GM23338 (cell line): ENCODE results near the gene KCTD21. TPM values are rescaled to one million over a fixed set of nuclear protein-coding genes. Genes with fewer than 3 reads are reported as not detected.

Experiments
- ATAC-seq: fragments of 200-7000 bp; cut with Tn5 transposase; 3 replicates; pipeline ENCODE4 v1.9.1; 2020
- DNase-seq: peaks from one replicate; pipeline ENCODE4 v3.0.0-alpha.2; 2015; ENCODE audit warnings: low spot score
- H2AFZ ChIP-seq: fragments of 200-600 bp; sonication (generic); 2 replicates; pipeline ENCODE4 v1.8.0; 2016; ENCODE audit warnings: antibody characterized with exemption, mild to moderate bottlenecking, moderate library complexity
- H3F3A ChIP-seq: fragments of 200-600 bp; sonication (generic); replicated peaks from 2 replicates; pipeline ENCODE4 v1.8.0; 2017; ENCODE audit warnings: antibody characterized with exemption, mixed run types, low read depth
- H3K27ac ChIP-seq: fragments of 200-600 bp; sonication (generic); 2 replicates; pipeline ENCODE4 v1.6.1; 2016; ENCODE audit warnings: low read depth
- H3K27me3 ChIP-seq: fragments of 200-600 bp; sonication (generic); 2 replicates; pipeline ENCODE4 v1.8.0; 2016; ENCODE audit warnings: mild to moderate bottlenecking, mixed run types, moderate library complexity; ENCODE audit not compliant: insufficient read depth
- H3K36me3 ChIP-seq: fragments of 200-600 bp; sonication (generic); 2 replicates; pipeline ENCODE4 v1.8.0; 2016; ENCODE audit warnings: mild to moderate bottlenecking; ENCODE audit not compliant: insufficient read depth
- H3K4me1 ChIP-seq: fragments of 200-600 bp; sonication (generic); 2 replicates; pipeline ENCODE4 v1.8.0; 2016; ENCODE audit warnings: mild to moderate bottlenecking, moderate library complexity; ENCODE audit not compliant: insufficient read depth
- H3K4me2 ChIP-seq: fragments of 200-600 bp; sonication (generic); 2 replicates; pipeline ENCODE4 v1.7.1; 2017; ENCODE audit warnings: mixed run types
- H3K4me3 ChIP-seq: fragments of 200-600 bp; sonication (generic); 2 replicates; pipeline ENCODE4 v1.6.1; 2016; ENCODE audit warnings: mixed run types
- H3K79me2 ChIP-seq: fragments of 200-600 bp; sonication (generic); replicated peaks from 2 replicates; pipeline ENCODE4 v1.8.0; 2017; ENCODE audit warnings: mild to moderate bottlenecking; ENCODE audit not compliant: insufficient read depth
- H3K9me2 ChIP-seq: fragments of 200-600 bp; sonication (generic); 2 replicates; pipeline ENCODE4 v1.8.0; 2017; ENCODE audit not compliant: insufficient read depth
- H4K20me1 ChIP-seq: fragments of 200-600 bp; sonication (generic); replicated peaks from 2 replicates; pipeline ENCODE4 v1.8.0; 2017; ENCODE audit warnings: mild to moderate bottlenecking; ENCODE audit not compliant: insufficient read depth
- H3K27ac Mint-ChIP-seq: 2 replicates; pipeline ENCODE4 v1.8.0; 2020; ENCODE audit warnings: inconsistent platforms, mild to moderate bottlenecking, moderate library complexity, mixed read lengths
- H3K27me3 Mint-ChIP-seq: 3 replicates; pipeline ENCODE4 v1.8.0; 2022; ENCODE audit warnings: low read depth, mild to moderate bottlenecking, moderate library complexity, mixed read lengths, inconsistent platforms; ENCODE audit not compliant: insufficient read depth, poor library complexity
- H3K36me3 Mint-ChIP-seq: 3 replicates; pipeline ENCODE4 v1.8.0; 2021; ENCODE audit warnings: low read depth, mild to moderate bottlenecking, inconsistent platforms, moderate library complexity, mixed read lengths
- H3K4me1 Mint-ChIP-seq: 3 replicates; pipeline ENCODE4 v1.8.0; 2020; ENCODE audit warnings: mild to moderate bottlenecking, inconsistent platforms, mixed read lengths
- H3K4me3 Mint-ChIP-seq: 3 replicates; pipeline ENCODE4 v1.8.0; 2021; ENCODE audit warnings: moderate library complexity, mild to moderate bottlenecking, inconsistent platforms, mixed read lengths
- H3K9me3 Mint-ChIP-seq: 3 replicates; pipeline ENCODE4 v1.8.0; 2020; ENCODE audit warnings: moderate library complexity, mild to moderate bottlenecking, inconsistent platforms, mixed read lengths
- CREB1 ChIP-seq: fragments of 250-450 bp; sonication (Bioruptor Pico); IDR thresholded peaks from 2 replicates; pipeline ENCODE4 v1.5.0; 2020; ENCODE audit warnings: low read depth, mild to moderate bottlenecking, moderate library complexity
- EZH2 ChIP-seq: fragments of 200-600 bp; sonication (generic); IDR thresholded peaks from one replicate; pipeline ENCODE4 v1.8.0; 2017; ENCODE audit warnings: antibody characterized with exemption, mild to moderate bottlenecking, low read depth; ENCODE audit not compliant: unreplicated experiment
- EZH2phosphoT487 ChIP-seq: fragments of 200-600 bp; sonication (generic); IDR thresholded peaks from one replicate; pipeline ENCODE4 v1.8.1; 2018; ENCODE audit warnings: antibody characterized with exemption; ENCODE audit not compliant: unreplicated experiment
- JUNB ChIP-seq: IDR thresholded peaks from one replicate; pipeline ENCODE4 v1.6.1; 2016; ENCODE audit warnings: antibody characterized with exemption; ENCODE audit not compliant: unreplicated experiment
- NANOG ChIP-seq: IDR thresholded peaks from 2 replicates; pipeline ENCODE4 v1.6.1; 2016; ENCODE audit warnings: antibody characterized with exemption, borderline replicate concordance
- POLR2AphosphoS5 ChIP-seq: IDR thresholded peaks from 2 replicates; pipeline ENCODE4 v1.6.1; 2016; ENCODE audit warnings: antibody characterized with exemption, low read depth
- STAT1 ChIP-seq: IDR thresholded peaks from one replicate; pipeline ENCODE4 v1.6.1; 2016; ENCODE audit warnings: antibody characterized with exemption; ENCODE audit not compliant: unreplicated experiment
- ZNF114 ChIP-seq: fragments of 250-450 bp; sonication (Bioruptor Pico); IDR thresholded peaks from 2 replicates; pipeline ENCODE4 v1.5.0; 2020; ENCODE audit warnings: mild to moderate bottlenecking, moderate library complexity
- ZNF331 ChIP-seq: fragments of 250-450 bp; sonication (Bioruptor Pico); IDR thresholded peaks from 2 replicates; pipeline ENCODE4 v1.5.0; 2020; ENCODE audit warnings: low read depth, mild to moderate bottlenecking, moderate library complexity
- polyA plus RNA-seq: library from polyadenylated mRNA; unstranded; fragments of >200 nt; fragmentation: Nextera tagmentation; extraction: Ambion mirVana; gene quantifications from 2 replicates; pipeline ENCODE4 v1.2.1, GENCODE V29; 2016
- total RNA-seq: library from RNA; depleted of rRNA; stranded (reverse); fragments of >200 nt; shearing (Covaris generic); gene quantifications from 2 replicates; pipeline ENCODE4 v1.2.3, GENCODE V29; 2014
- TF ChIP-seq, protein P1 (sequence below): IDR thresholded peaks from 2 replicates; pipeline ENCODE4 v1.6.1; 2016; ENCODE audit warnings: antibody characterized with exemption
- TF ChIP-seq, protein P2 (sequence below), 2 experiments: fragments of 200-600 bp in 1 of 2; sonication (generic) in 1 of 2; conservative IDR thresholded peaks; 2 replicates each; pipeline versions ENCODE4 v1.5.1 to v1.6.1; 2016 to 2017; ENCODE audit warnings: antibody characterized with exemption in 2 of 2, low read depth in 2 of 2, mild to moderate bottlenecking in 2 of 2, moderate library complexity in 1 of 2
- TF ChIP-seq, protein P3 (sequence below): IDR thresholded peaks from one replicate; pipeline ENCODE4 v1.6.1; 2018; ENCODE audit warnings: antibody characterized with exemption; ENCODE audit not compliant: unreplicated experiment
- TF ChIP-seq, protein P4 (sequence below): fragments of 250-450 bp; sonication (Bioruptor Pico); IDR thresholded peaks from 2 replicates; pipeline ENCODE4 v1.5.0; 2020; ENCODE audit warnings: mild to moderate bottlenecking, moderate library complexity

The KCTD21 gene
- total and polyA plus RNA-seq, 2 experiments from 2014 or later: 1.0 to 3.7 TPM

DNA sequence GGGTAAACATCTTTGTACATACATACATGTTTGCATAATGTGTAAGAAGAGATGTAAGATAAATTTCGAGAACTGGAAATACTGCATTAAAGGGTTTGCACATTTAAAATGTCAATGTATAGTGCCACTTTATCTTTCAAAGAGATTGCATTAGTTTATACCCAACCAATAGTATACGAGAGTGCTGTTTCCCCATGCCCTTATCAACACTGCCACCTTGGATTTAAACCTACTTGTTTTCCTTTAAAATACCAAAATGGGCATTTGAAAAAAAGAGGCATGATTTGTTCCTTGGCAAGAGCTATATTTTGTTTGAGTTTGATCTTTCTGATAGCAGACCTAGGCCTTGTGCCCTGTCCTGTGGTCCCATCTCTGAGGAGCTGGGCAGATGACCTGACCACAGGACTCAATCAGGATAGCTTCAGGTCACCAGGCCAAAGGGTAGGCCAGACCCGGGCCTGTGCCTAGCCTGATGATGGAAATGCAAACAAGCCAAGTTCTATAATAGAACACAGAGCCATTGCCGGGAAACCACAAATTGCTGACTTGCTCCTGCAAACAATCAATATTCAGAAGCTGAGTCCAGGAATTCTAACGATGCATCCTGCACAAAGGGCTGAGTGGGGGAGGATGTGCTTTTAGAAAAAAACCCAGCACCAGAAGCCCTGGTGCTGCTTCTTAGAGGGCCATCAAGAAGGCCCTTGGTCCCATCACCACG lies 32.1 kb downstream of the KCTD21 start:
- no peaks in the 10 kb centered on the region; the same call in 2 of the 3 replicates for H3K36me3 Mint-ChIP-seq
- no peaks in the 10 kb centered on the region for H3F3A ChIP-seq
- H3K4me2 ChIP-seq: no peak overlapping the region
- no peaks in the 10 kb centered on the region for H3K4me1 ChIP-seq
- ATAC-seq (no peak), DNase-seq (no peak)
- peaks cover 6% of the 10 kb centered on the region; the same call in 1 of the 3 replicates for H3K4me1 Mint-ChIP-seq
- no peaks in the 10 kb centered on the region for H4K20me1 ChIP-seq
- no peak overlapping the region for H2AFZ ChIP-seq
- TF ChIP-seq, protein P1, sequence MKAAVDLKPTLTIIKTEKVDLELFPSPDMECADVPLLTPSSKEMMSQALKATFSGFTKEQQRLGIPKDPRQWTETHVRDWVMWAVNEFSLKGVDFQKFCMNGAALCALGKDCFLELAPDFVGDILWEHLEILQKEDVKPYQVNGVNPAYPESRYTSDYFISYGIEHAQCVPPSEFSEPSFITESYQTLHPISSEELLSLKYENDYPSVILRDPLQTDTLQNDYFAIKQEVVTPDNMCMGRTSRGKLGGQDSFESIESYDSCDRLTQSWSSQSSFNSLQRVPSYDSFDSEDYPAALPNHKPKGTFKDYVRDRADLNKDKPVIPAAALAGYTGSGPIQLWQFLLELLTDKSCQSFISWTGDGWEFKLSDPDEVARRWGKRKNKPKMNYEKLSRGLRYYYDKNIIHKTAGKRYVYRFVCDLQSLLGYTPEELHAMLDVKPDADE: no peak
- no peak for TF ChIP-seq POLR2AphosphoS5
- TF ChIP-seq, protein P2, sequence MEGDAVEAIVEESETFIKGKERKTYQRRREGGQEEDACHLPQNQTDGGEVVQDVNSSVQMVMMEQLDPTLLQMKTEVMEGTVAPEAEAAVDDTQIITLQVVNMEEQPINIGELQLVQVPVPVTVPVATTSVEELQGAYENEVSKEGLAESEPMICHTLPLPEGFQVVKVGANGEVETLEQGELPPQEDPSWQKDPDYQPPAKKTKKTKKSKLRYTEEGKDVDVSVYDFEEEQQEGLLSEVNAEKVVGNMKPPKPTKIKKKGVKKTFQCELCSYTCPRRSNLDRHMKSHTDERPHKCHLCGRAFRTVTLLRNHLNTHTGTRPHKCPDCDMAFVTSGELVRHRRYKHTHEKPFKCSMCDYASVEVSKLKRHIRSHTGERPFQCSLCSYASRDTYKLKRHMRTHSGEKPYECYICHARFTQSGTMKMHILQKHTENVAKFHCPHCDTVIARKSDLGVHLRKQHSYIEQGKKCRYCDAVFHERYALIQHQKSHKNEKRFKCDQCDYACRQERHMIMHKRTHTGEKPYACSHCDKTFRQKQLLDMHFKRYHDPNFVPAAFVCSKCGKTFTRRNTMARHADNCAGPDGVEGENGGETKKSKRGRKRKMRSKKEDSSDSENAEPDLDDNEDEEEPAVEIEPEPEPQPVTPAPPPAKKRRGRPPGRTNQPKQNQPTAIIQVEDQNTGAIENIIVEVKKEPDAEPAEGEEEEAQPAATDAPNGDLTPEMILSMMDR (conservative IDR thresholded peaks at IDR 0.05; ENCODE audit: low read depth in 2 of 2): no peak
- TF ChIP-seq, protein P3, sequence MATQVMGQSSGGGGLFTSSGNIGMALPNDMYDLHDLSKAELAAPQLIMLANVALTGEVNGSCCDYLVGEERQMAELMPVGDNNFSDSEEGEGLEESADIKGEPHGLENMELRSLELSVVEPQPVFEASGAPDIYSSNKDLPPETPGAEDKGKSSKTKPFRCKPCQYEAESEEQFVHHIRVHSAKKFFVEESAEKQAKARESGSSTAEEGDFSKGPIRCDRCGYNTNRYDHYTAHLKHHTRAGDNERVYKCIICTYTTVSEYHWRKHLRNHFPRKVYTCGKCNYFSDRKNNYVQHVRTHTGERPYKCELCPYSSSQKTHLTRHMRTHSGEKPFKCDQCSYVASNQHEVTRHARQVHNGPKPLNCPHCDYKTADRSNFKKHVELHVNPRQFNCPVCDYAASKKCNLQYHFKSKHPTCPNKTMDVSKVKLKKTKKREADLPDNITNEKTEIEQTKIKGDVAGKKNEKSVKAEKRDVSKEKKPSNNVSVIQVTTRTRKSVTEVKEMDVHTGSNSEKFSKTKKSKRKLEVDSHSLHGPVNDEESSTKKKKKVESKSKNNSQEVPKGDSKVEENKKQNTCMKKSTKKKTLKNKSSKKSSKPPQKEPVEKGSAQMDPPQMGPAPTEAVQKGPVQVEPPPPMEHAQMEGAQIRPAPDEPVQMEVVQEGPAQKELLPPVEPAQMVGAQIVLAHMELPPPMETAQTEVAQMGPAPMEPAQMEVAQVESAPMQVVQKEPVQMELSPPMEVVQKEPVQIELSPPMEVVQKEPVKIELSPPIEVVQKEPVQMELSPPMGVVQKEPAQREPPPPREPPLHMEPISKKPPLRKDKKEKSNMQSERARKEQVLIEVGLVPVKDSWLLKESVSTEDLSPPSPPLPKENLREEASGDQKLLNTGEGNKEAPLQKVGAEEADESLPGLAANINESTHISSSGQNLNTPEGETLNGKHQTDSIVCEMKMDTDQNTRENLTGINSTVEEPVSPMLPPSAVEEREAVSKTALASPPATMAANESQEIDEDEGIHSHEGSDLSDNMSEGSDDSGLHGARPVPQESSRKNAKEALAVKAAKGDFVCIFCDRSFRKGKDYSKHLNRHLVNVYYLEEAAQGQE: no peak
- no peak for TF ChIP-seq ZNF114
- TF ChIP-seq STAT1: no peak
- TF ChIP-seq ZNF331: no peak
- no peak for TF ChIP-seq EZH2
- TF ChIP-seq CREB1 (CRISPR knock-in tag): no peak
- TF ChIP-seq NANOG: no peak
- no peak for TF ChIP-seq EZH2phosphoT487
- no peak for TF ChIP-seq JUNB
- TF ChIP-seq, protein P4, sequence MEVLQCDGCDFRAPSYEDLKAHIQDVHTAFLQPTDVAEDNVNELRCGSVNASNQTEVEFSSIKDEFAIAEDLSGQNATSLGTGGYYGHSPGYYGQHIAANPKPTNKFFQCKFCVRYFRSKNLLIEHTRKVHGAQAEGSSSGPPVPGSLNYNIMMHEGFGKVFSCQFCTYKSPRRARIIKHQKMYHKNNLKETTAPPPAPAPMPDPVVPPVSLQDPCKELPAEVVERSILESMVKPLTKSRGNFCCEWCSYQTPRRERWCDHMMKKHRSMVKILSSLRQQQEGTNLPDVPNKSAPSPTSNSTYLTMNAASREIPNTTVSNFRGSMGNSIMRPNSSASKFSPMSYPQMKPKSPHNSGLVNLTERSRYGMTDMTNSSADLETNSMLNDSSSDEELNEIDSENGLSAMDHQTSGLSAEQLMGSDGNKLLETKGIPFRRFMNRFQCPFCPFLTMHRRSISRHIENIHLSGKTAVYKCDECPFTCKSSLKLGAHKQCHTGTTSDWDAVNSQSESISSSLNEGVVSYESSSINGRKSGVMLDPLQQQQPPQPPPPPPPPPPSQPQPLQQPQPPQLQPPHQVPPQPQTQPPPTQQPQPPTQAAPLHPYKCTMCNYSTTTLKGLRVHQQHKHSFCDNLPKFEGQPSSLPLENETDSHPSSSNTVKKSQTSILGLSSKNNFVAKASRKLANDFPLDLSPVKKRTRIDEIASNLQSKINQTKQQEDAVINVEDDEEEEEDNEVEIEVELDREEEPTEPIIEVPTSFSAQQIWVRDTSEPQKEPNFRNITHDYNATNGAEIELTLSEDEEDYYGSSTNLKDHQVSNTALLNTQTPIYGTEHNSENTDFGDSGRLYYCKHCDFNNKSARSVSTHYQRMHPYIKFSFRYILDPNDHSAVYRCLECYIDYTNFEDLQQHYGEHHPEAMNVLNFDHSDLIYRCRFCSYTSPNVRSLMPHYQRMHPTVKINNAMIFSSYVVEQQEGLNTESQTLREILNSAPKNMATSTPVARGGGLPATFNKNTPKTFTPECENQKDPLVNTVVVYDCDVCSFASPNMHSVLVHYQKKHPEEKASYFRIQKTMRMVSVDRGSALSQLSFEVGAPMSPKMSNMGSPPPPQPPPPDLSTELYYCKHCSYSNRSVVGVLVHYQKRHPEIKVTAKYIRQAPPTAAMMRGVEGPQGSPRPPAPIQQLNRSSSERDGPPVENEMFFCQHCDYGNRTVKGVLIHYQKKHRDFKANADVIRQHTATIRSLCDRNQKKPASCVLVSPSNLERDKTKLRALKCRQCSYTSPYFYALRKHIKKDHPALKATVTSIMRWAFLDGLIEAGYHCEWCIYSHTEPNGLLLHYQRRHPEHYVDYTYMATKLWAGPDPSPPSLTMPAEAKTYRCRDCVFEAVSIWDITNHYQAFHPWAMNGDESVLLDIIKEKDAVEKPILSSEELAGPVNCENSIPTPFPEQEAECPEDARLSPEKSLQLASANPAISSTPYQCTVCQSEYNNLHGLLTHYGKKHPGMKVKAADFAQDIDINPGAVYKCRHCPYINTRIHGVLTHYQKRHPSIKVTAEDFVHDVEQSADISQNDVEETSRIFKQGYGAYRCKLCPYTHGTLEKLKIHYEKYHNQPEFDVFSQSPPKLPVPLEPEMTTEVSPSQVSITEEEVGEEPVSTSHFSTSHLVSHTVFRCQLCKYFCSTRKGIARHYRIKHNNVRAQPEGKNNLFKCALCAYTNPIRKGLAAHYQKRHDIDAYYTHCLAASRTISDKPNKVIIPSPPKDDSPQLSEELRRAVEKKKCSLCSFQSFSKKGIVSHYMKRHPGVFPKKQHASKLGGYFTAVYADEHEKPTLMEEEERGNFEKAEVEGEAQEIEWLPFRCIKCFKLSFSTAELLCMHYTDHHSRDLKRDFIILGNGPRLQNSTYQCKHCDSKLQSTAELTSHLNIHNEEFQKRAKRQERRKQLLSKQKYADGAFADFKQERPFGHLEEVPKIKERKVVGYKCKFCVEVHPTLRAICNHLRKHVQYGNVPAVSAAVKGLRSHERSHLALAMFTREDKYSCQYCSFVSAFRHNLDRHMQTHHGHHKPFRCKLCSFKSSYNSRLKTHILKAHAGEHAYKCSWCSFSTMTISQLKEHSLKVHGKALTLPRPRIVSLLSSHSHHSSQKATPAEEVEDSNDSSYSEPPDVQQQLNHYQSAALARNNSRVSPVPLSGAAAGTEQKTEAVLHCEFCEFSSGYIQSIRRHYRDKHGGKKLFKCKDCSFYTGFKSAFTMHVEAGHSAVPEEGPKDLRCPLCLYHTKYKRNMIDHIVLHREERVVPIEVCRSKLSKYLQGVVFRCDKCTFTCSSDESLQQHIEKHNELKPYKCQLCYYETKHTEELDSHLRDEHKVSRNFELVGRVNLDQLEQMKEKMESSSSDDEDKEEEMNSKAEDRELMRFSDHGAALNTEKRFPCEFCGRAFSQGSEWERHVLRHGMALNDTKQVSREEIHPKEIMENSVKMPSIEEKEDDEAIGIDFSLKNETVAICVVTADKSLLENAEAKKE (CRISPR knock-in tag): no peak
- no peaks in the 10 kb centered on the region for H3K79me2 ChIP-seq
- no peak overlapping the region for H3K4me3 Mint-ChIP-seq
- H3K4me3 ChIP-seq: no peak overlapping the region
- H3K27ac ChIP-seq: no peak overlapping the region; the same call in 1 of the 2 replicates
- no peaks in the 10 kb centered on the region for H3K9me3 Mint-ChIP-seq
- peak overlapping the region; percentile 59; the same call in 1 of the 2 replicates for H3K27ac Mint-ChIP-seq
- no peaks in the 10 kb centered on the region for H3K9me2 ChIP-seq
- no peaks in the 10 kb centered on the region for H3K36me3 ChIP-seq
- peaks cover 4% of the 10 kb centered on the region for H3K27me3 Mint-ChIP-seq
- H3K27me3 ChIP-seq: no peaks in the 10 kb centered on the region
